ENCODE measurements around the gene PLXNC1.

Gene PLXNC1

DNA sequence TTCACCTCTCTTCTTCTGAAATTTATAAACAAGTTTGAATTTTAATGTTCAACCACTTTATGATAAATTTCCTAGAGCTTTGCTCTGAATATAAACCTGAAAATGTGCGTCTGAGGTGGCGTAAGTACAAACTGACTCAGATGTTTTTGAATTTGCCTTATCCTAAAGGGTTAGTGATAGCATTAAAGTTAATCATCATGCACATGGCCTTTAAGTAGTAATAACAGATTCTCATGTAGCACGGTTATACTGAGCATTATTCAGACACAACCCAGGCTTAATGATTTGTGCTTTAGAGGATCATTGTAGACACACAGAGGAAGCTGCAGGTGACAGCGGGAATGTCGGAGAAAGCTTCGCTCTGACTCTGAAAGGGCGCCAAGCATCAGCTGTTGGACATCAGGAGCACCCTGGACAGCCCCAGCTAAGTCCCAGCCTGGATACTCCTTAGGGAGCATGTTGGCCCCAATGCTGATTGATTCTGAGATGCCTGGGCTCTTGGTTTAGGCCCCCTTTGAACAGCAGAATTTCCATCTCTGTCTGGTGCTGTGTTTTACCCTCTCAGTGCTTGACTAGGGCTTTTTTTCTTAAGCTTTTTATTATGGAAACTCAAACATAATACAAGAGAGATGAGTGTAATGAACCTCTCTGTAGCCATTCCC, 91.1 kb downstream of the PLXNC1 start:
- H2AK5ac ChIP-seq (ENCODE audit: low read length), result no peak overlapping the region
- no peak overlapping the region for H4K8ac ChIP-seq (ENCODE audit: low read depth, low read length)
- no peak overlapping the region for H2BK5ac ChIP-seq (ENCODE audit: low read depth, low read length, poor library complexity)
- no peak overlapping the region for H4K12ac ChIP-seq (ENCODE audit: low read depth, low read length)
- no peak overlapping the region for H2BK120ac ChIP-seq (ENCODE audit: insufficient read depth, low read length, poor library complexity)
- H2AFZ ChIP-seq (ENCODE audit: insufficient read depth, low read length, poor library complexity), result no peak overlapping the region
- H4K91ac ChIP-seq (ENCODE audit: low read depth, low read length), result no peak overlapping the region
- no peaks in the 10 kb centered on the region for H3K27me3 ChIP-seq (ENCODE audit: insufficient read depth, low read length)
- H3K27ac ChIP-seq (ENCODE audit: low read depth, low read length), result no peak overlapping the region
- H3K23ac ChIP-seq (ENCODE audit: low read length), result no peak overlapping the region
- no peak overlapping the region for H3K4me2 ChIP-seq (ENCODE audit: low read length)
- H3K4ac ChIP-seq (ENCODE audit: low read depth, low read length), result no peak overlapping the region
- H2BK12ac ChIP-seq (ENCODE audit: low read length), result no peak overlapping the region
- H3K4me3 ChIP-seq (ENCODE audit: low read depth, low read length), result no peak overlapping the region
- no peak for DNase-seq
- H3K9ac ChIP-seq (ENCODE audit: low read length), result no peak overlapping the region
- no CpG with 5 or more reads among the region's 7 CpGs for WGBS (ENCODE audit: extremely low coverage, insufficient coverage, insufficient read length)
- no peaks in the 10 kb centered on the region for H3K9me3 ChIP-seq (ENCODE audit: insufficient read depth, low read depth, low read length)
- H3K79me2 ChIP-seq (ENCODE audit: control insufficient read depth, insufficient read depth, low read length, poor library complexity), result no peaks in the 10 kb centered on the region
- no peak overlapping the region for H3K18ac ChIP-seq (ENCODE audit: low read length)
- H3K36me3 ChIP-seq (ENCODE audit: control insufficient read depth in 1 of 2, insufficient read depth in 2 of 2, low read length in 2 of 2), result no peaks in the 10 kb centered on the region
- no peaks in the 10 kb centered on the region for H3K79me1 ChIP-seq (ENCODE audit: low read length)
- no peaks in the 10 kb centered on the region for H3K4me1 ChIP-seq (ENCODE audit: control insufficient read depth in 1 of 2, insufficient read depth in 2 of 2, low read length in 2 of 2)
- H3K14ac ChIP-seq (ENCODE audit: low read length), result no peak overlapping the region

DNA sequence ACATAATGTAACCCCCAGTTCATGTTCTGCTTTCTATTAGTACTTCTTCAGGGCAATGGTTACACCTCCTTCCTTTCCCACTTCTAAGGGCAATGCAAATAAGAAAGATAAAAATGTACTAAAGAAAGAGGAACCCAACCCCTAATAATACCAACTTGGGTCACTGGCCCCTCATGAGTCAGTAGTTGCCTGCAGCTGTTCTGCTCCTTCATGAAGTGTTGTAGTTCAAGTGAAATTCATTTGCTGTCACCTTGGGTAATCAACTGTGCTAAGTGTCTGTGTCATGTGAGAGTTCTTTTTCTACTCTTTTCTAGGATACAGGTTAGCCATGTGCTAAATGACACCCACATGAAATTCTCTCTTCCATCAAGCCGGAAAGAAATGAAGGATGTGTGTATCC, 91.8 kb downstream of the PLXNC1 start:
- Histone ChIP-seq H3K9ac (ENCODE audit: low read length) (no peak overlapping the region), H3K4me2 (ENCODE audit: low read length) (no peak overlapping the region), H4K8ac (ENCODE audit: low read depth, low read length) (no peak overlapping the region), H3K4me3 (ENCODE audit: low read depth, low read length) (no peak overlapping the region), H3K4me1 (ENCODE audit: control insufficient read depth in 1 of 2, insufficient read depth in 2 of 2, low read length in 2 of 2) (no peaks in the 10 kb centered on the region), H3K79me1 (ENCODE audit: low read length) (no peaks in the 10 kb centered on the region), H3K79me2 (ENCODE audit: control insufficient read depth, insufficient read depth, low read length, poor library complexity) (no peaks in the 10 kb centered on the region), H3K4ac (ENCODE audit: low read depth, low read length) (no peak overlapping the region), H3K27me3 (ENCODE audit: insufficient read depth, low read length) (no peaks in the 10 kb centered on the region), H2AFZ (ENCODE audit: insufficient read depth, low read length, poor library complexity) (no peak overlapping the region), H4K91ac (ENCODE audit: low read depth, low read length) (no peak overlapping the region), H3K27ac (ENCODE audit: low read depth, low read length) (no peak overlapping the region), H3K14ac (ENCODE audit: low read length) (no peak overlapping the region), H3K36me3 (ENCODE audit: control insufficient read depth in 1 of 2, insufficient read depth in 2 of 2, low read length in 2 of 2) (no peaks in the 10 kb centered on the region), H2BK120ac (ENCODE audit: insufficient read depth, low read length, poor library complexity) (no peak overlapping the region), H3K18ac (ENCODE audit: low read length) (no peak overlapping the region), H3K9me3 (ENCODE audit: insufficient read depth, low read depth, low read length) (no peaks in the 10 kb centered on the region), H4K12ac (ENCODE audit: low read depth, low read length) (no peak overlapping the region), H2BK12ac (ENCODE audit: low read length) (no peak overlapping the region), H2BK5ac (ENCODE audit: low read depth, low read length, poor library complexity) (no peak overlapping the region), H3K23ac (ENCODE audit: low read length) (no peak overlapping the region), H2AK5ac (ENCODE audit: low read length) (no peak overlapping the region)
- whole genome bisulfite sequencing (ENCODE audit: extremely low coverage, insufficient coverage, insufficient read length), result no CpG with 5 or more reads among the region's 1 CpG
- no peak for DNase-seq

GRCh38 chr12:94242901-94243300, 94.5 kb downstream of the PLXNC1 start:
- Histone ChIP-seq H2AK5ac (ENCODE audit: low read length) (no peak overlapping the region), H3K4me1 (ENCODE audit: control insufficient read depth in 1 of 2, insufficient read depth in 2 of 2, low read length in 2 of 2) (no peaks in the 10 kb centered on the region), H2AFZ (ENCODE audit: insufficient read depth, low read length, poor library complexity) (no peak overlapping the region), H2BK5ac (ENCODE audit: low read depth, low read length, poor library complexity) (no peak overlapping the region), H3K4ac (ENCODE audit: low read depth, low read length) (no peak overlapping the region), H3K14ac (ENCODE audit: low read length) (no peak overlapping the region), H3K4me3 (ENCODE audit: low read depth, low read length) (no peak overlapping the region), H3K79me1 (ENCODE audit: low read length) (no peaks in the 10 kb centered on the region), H2BK120ac (ENCODE audit: insufficient read depth, low read length, poor library complexity) (no peak overlapping the region), H3K9me3 (ENCODE audit: insufficient read depth, low read depth, low read length) (no peaks in the 10 kb centered on the region), H3K9ac (ENCODE audit: low read length) (no peak overlapping the region), H3K27ac (ENCODE audit: low read depth, low read length) (no peak overlapping the region), H2BK12ac (ENCODE audit: low read length) (no peak overlapping the region), H3K4me2 (ENCODE audit: low read length) (no peak overlapping the region), H4K8ac (ENCODE audit: low read depth, low read length) (no peak overlapping the region), H4K12ac (ENCODE audit: low read depth, low read length) (no peak overlapping the region), H3K23ac (ENCODE audit: low read length) (no peak overlapping the region), H3K18ac (ENCODE audit: low read length) (no peak overlapping the region), H3K27me3 (ENCODE audit: insufficient read depth, low read length) (no peaks in the 10 kb centered on the region), H3K79me2 (ENCODE audit: control insufficient read depth, insufficient read depth, low read length, poor library complexity) (no peaks in the 10 kb centered on the region), H4K91ac (ENCODE audit: low read depth, low read length) (no peak overlapping the region), H3K36me3 (ENCODE audit: control insufficient read depth in 1 of 2, insufficient read depth in 2 of 2, low read length in 2 of 2) (no peaks in the 10 kb centered on the region)
- no peak for DNase-seq
- WGBS (ENCODE audit: extremely low coverage, insufficient coverage, insufficient read length), result no CpG with 5 or more reads among the region's 6 CpGs

- no peaks in the 10 kb centered on the region for H3K9me3 ChIP-seq (ENCODE audit: insufficient read depth, low read depth, low read length)
- no peak overlapping the region for H2BK5ac ChIP-seq (ENCODE audit: low read depth, low read length, poor library complexity)
- no peak overlapping the region for H2BK120ac ChIP-seq (ENCODE audit: insufficient read depth, low read length, poor library complexity)
- no peaks in the 10 kb centered on the region for H3K27me3 ChIP-seq (ENCODE audit: insufficient read depth, low read length)
- no peak overlapping the region for H3K14ac ChIP-seq (ENCODE audit: low read length)
- H3K4me1 ChIP-seq (ENCODE audit: control insufficient read depth in 1 of 2, insufficient read depth in 2 of 2, low read length in 2 of 2), result no peaks in the 10 kb centered on the region
- no peaks in the 10 kb centered on the region for H3K79me2 ChIP-seq (ENCODE audit: control insufficient read depth, insufficient read depth, low read length, poor library complexity)
- no peak overlapping the region for H3K4ac ChIP-seq (ENCODE audit: low read depth, low read length)
- H3K9ac ChIP-seq (ENCODE audit: low read length), result no peak overlapping the region
- no peak overlapping the region for H3K4me3 ChIP-seq (ENCODE audit: low read depth, low read length)
- H4K12ac ChIP-seq (ENCODE audit: low read depth, low read length), result no peak overlapping the region
- no peak overlapping the region for H2AK5ac ChIP-seq (ENCODE audit: low read length)
- no peaks in the 10 kb centered on the region for H3K79me1 ChIP-seq (ENCODE audit: low read length)
- H3K23ac ChIP-seq (ENCODE audit: low read length), result no peak overlapping the region
- no peak overlapping the region for H3K18ac ChIP-seq (ENCODE audit: low read length)
- no peak overlapping the region for H2AFZ ChIP-seq (ENCODE audit: insufficient read depth, low read length, poor library complexity)
- H4K91ac ChIP-seq (ENCODE audit: low read depth, low read length), result no peak overlapping the region
- no peaks in the 10 kb centered on the region for H3K36me3 ChIP-seq (ENCODE audit: control insufficient read depth in 1 of 2, insufficient read depth in 2 of 2, low read length in 2 of 2)
- WGBS (ENCODE audit: extremely low coverage, insufficient coverage, insufficient read length), result no CpG with 5 or more reads among the region's 11 CpGs
- no peak overlapping the region for H4K8ac ChIP-seq (ENCODE audit: low read depth, low read length)
- H3K27ac ChIP-seq (ENCODE audit: low read depth, low read length), result no peak overlapping the region
- H3K4me2 ChIP-seq (ENCODE audit: low read length), result no peak overlapping the region
- no peak for DNase-seq
- no peak overlapping the region for H2BK12ac ChIP-seq (ENCODE audit: low read length)
Observed at GRCh38 chr12:94244165-94245133, 96.1 kb downstream of the PLXNC1 start.
